ENCODE results near the gene DDC.
"Not testable (repeated sequence)": the region's sequence is repeated elsewhere in the genome, so short reads cannot be mapped to it uniquely, and the experiment has no call there.

GRCh38 chr7:50576388-50576787, 11.2 kb upstream of the DDC start:
- TF ChIP-seq POLR2A (IDR thresholded peaks at IDR 0.05; ENCODE audit: low read length); GATA1 (IDR thresholded peaks at IDR 0.05; ENCODE audit: low read depth, low read length): not testable (repeated sequence)
